Right lobe of liver (tissue), 6 donors: ENCODE measurements around the gene EXPH5. TPM values are rescaled to one million over a fixed set of nuclear protein-coding genes. Genes with fewer than 3 reads are reported as not detected.

ENCODE experiments used
- ATAC-seq, 4 donors: fragments of 200-7000 bp; cut with Tn5 transposase; one replicate each; pipeline ENCODE4 v1.9.1; 2020; ENCODE audit warnings: mild to moderate bottlenecking in 4 of 4, moderate library complexity in 4 of 4
- DNase-seq, 3 donors: peaks; one replicate each; pipeline ENCODE4 v3.0.0-alpha.2; 2020
- H3K27ac ChIP-seq, 3 donors: fragments of 200-600 bp; one replicate each; pipeline ENCODE4 v1.8.0; 2022
- H3K27me3 ChIP-seq, 2 donors: fragments of 200-600 bp; one replicate each; pipeline ENCODE4 v1.8.0; 2022
- H3K36me3 ChIP-seq, 4 donors: fragments of 200-600 bp; sonication (generic) in 1 of 4; one replicate each; pipeline versions ENCODE4 v1.5.1 to v1.8.0; 2017 to 2022; ENCODE audit warnings: control low read depth in 1 of 4
- H3K4me1 ChIP-seq, 4 donors: fragments of 200-600 bp; sonication (generic) in 1 of 4; one replicate each; pipeline versions ENCODE4 v1.5.1 to v1.8.0; 2017 to 2022; ENCODE audit warnings: control low read depth in 1 of 4
- H3K4me3 ChIP-seq, 3 donors: fragments of 200-600 bp; one replicate each; pipeline ENCODE4 v1.8.0; 2022
- H3K9me3 ChIP-seq, 4 donors: fragments of 200-600 bp; sonication (generic) in 1 of 4; one replicate each; pipeline versions ENCODE4 v1.5.1 to v1.8.0; 2017 to 2022; ENCODE audit warnings: control low read depth in 1 of 4
- CTCF ChIP-seq, 4 donors: fragments of 200-600 bp in 3 of 4; fragments of 450-650 bp in 1 of 4; IDR thresholded peaks; one replicate each; pipeline versions ENCODE4 v1.5.1 to v1.8.0; 2016 to 2022; ENCODE audit warnings: antibody characterized with exemption in 4 of 4, mild to moderate bottlenecking in 2 of 4
- POLR2A ChIP-seq: fragments of 450-650 bp; IDR thresholded peaks from one replicate; pipeline ENCODE4 v1.6.1; 2017; ENCODE audit warnings: antibody characterized with exemption, mild to moderate bottlenecking
- WGBS: methylation state at CpG from one replicate; pipeline ENCODE4 v1.1.6; 2018; ENCODE audit warnings: low coverage, low lambda C conversion rate; ENCODE audit not compliant: insufficient coverage; ENCODE audit errors: missing lambda C conversion rate; 5-methylcytosine and 5-hydroxymethylcytosine counted together
- intact Hi-C, 2 donors: fragments of 100-400 bp; cut with DNase I; formaldehyde crosslinking; loops; one replicate each; pipeline versions ENCODE4 v1.11.2 to v1.14.1; 2022
- total RNA-seq, 6 experiments: library from RNA; depleted of rRNA in 2 of 6; stranded (reverse); fragments of >200 nt in 2 of 6; fragmentation: NEBNext Ultra II Directional in 3 of 6; extraction: Animal tissue kit (Norgen Biotek cat#: 25700) in 3 of 6; gene quantifications; one replicate each; pipeline versions ENCODE4 v1.1.0 to v1.2.4, GENCODE V29; 2016 to 2023
- donor health status: DM: no; HTN: yes; CAD: no.
- donor health status: DM: no; HTN: no; CAD: no.
- donor health status: DM: no; HTN: no; CAD: no.
- donor health status: DM: no; HTN: yes; CAD: no.
- donor health status: DM: no; HTN: yes; CAD: no.

EXPH5 gene
- total RNA-seq, 6 experiments from 2014 or later: 8.3 to 12.4 (median 10.2) TPM

GRCh38 chr11:108597736-108598355 lies 4.3 kb upstream of the EXPH5 start:
- WGBS: 66% methylated on average over 5 of the region's 5 CpGs
- Histone ChIP-seq H3K36me3 (no peaks in the 10 kb centered on the region), H3K4me3 (no peak overlapping the region), H3K27ac (no peak overlapping the region), H3K9me3 (no peaks in the 10 kb centered on the region), H3K4me1 (peaks cover 0 to 6% (median 0%) of the 10 kb centered on the region in 4 donors), H3K27me3 (no peaks in the 10 kb centered on the region)
- DNase-seq (no peak), ATAC-seq (no peak)
- intact Hi-C loops: loop anchor here in 1 of 2 donors (10.0 kb wide), 1 partner anchor 47 kb away; no protein-coding TSS in a partner anchor
- TF ChIP-seq CTCF (IDR thresholded peaks at IDR 0.05) (no peak), POLR2A (no peak)

- no peaks in the 10 kb centered on the region for H3K27me3 ChIP-seq
- intact Hi-C loops: loop anchor here in 1 of 2 donors (10.0 kb wide), 1 partner anchor 48 kb away; no protein-coding TSS in a partner anchor
- no peak overlapping the region for H3K4me3 ChIP-seq
- TF ChIP-seq CTCF (IDR thresholded peaks at IDR 0.05): no peak
- TF ChIP-seq POLR2A: no peak
- WGBS: 50% methylated on average over 2 of the region's 2 CpGs
- DNase-seq (no peak), ATAC-seq (no peak)
- H3K9me3 ChIP-seq: no peaks in the 10 kb centered on the region
- no peak overlapping the region for H3K27ac ChIP-seq
- peaks cover 0 to 6% (median 2%) of the 10 kb centered on the region in 4 donors for H3K4me1 ChIP-seq
- no peaks in the 10 kb centered on the region for H3K36me3 ChIP-seq
Measured at GRCh38 chr11:108596701-108597100, 3.1 kb upstream of the EXPH5 start.

- Histone ChIP-seq H3K4me1 (peaks cover 0 to 6% (median 2%) of the 10 kb centered on the region in 4 donors), H3K9me3 (no peaks in the 10 kb centered on the region), H3K36me3 (no peaks in the 10 kb centered on the region), H3K4me3 (no peak overlapping the region), H3K27ac (peak overlapping the region in 1 of 3 donors; percentile 49), H3K27me3 (no peaks in the 10 kb centered on the region)
- intact Hi-C loops: loop anchor here in 1 of 2 donors (10.0 kb wide), 1 partner anchor 51 kb away; no protein-coding TSS in a partner anchor
- ATAC-seq (peak in 2 of 4 donors; percentile 2 to 3), DNase-seq (no peak)
- TF ChIP-seq POLR2A (no peak), CTCF (IDR thresholded peaks at IDR 0.05) (no peak)
- WGBS: 9% methylated on average over 5 of the region's 5 CpGs
Measured at GRCh38 chr11:108593923-108594434, 411 bp upstream of the EXPH5 start.

GRCh38 chr11:108592591-108593213 lies 866 bp downstream of the EXPH5 start:
- no peaks in the 10 kb centered on the region for H3K36me3 ChIP-seq
- H3K9me3 ChIP-seq: no peaks in the 10 kb centered on the region
- peaks cover 0 to 6% (median 2%) of the 10 kb centered on the region in 4 donors for H3K4me1 ChIP-seq
- DNase-seq (peak; percentile 52 to 61 (median 56)), ATAC-seq (peak; percentile 22 to 46 (median 34))
- no peaks in the 10 kb centered on the region for H3K27me3 ChIP-seq
- TF ChIP-seq POLR2A: no peak
- TF ChIP-seq CTCF (IDR thresholded peaks at IDR 0.05): no peak
- peak overlapping the region; percentile 26 to 89 (median 75) for H3K27ac ChIP-seq
- intact Hi-C loops: loop anchor here in 1 of 2 donors (10.0 kb wide), 1 partner anchor 52 kb away; no protein-coding TSS in a partner anchor
- peak overlapping the region; percentile 55 to 85 (median 72) for H3K4me3 ChIP-seq
- WGBS: 0% methylated on average over 4 of the region's 43 CpGs
